ENCODE data around the gene FAM241A. TPM values are rescaled to one million over a fixed set of nuclear protein-coding genes. Genes with fewer than 3 reads are reported as not detected.

FAM241A gene
- total and polyA plus RNA-seq, 2 of the 13 experiments (the other 11 are each of a cell fraction or from before 2014, with no cell fraction given), result 0.61 to 0.69 TPM

- TF ChIP-seq USF2 (IDR thresholded peaks at IDR 0.05; ENCODE audit: low read depth, low read length), result no peak
- 0 out of 2 replicates have a peak, but pooled peaks have one; percentile 22 for TF ChIP-seq USF2 (CRISPR knock-in tag; IDR thresholded peaks at IDR 0.05; ENCODE audit: borderline replicate concordance)
- no peak for TF ChIP-seq ZNF839 (CRISPR knock-in tag; IDR thresholded peaks at IDR 0.05; ENCODE audit: borderline replicate concordance)
- no peak for TF ChIP-seq SYNCRIP (IDR thresholded peaks at IDR 0.05; ENCODE audit: insufficient read depth, low read depth, low read length)
- no peak for TF ChIP-seq ARNT (IDR thresholded peaks at IDR 0.05)
- peak; percentile 82 for TF ChIP-seq ZFY (CRISPR knock-in tag; IDR thresholded peaks at IDR 0.05)
- no peak for TF ChIP-seq PTBP1 (IDR thresholded peaks at IDR 0.05; ENCODE audit: low read depth, low read length, poor library complexity, severe bottlenecking)
- no peak for TF ChIP-seq GATAD1 (CRISPR knock-in tag; IDR thresholded peaks at IDR 0.05)
- TF ChIP-seq RELA (CRISPR knock-in tag; IDR thresholded peaks at IDR 0.05), result no peak
- TF ChIP-seq NAIF1 (CRISPR knock-in tag; IDR thresholded peaks at IDR 0.05; ENCODE audit: borderline replicate concordance), result 0 out of 2 replicates have a peak, but pooled peaks have one; percentile 31
- TF ChIP-seq ZNF776 (CRISPR knock-in tag; IDR thresholded peaks at IDR 0.05), result peak; percentile 78; the same call in 1 of the 2 replicates
- TF ChIP-seq SMAD1 (CRISPR knock-in tag; IDR thresholded peaks at IDR 0.05; ENCODE audit: borderline replicate concordance, low read depth), result peak; percentile 81; the same call in 1 of the 2 replicates
- peak; percentile 71; the same call in 1 of the 2 replicates for TF ChIP-seq KDM3A (CRISPR knock-in tag; IDR thresholded peaks at IDR 0.05; ENCODE audit: low read depth)
- peak; percentile 83 for TF ChIP-seq ZNF263 (CRISPR knock-in tag; IDR thresholded peaks at IDR 0.05)
- peak; percentile 66 for TF ChIP-seq ZNF574 (CRISPR knock-in tag; IDR thresholded peaks at IDR 0.05)
- peak; percentile 46; the same call in 1 of the 2 replicates for TF ChIP-seq PHF20 (CRISPR knock-in tag; IDR thresholded peaks at IDR 0.05)
- no peak for TF ChIP-seq FOXK1 (CRISPR knock-in tag; IDR thresholded peaks at IDR 0.05; ENCODE audit: borderline replicate concordance, low read depth)
- TF ChIP-seq BORCS8-MEF2B (CRISPR knock-in tag; IDR thresholded peaks at IDR 0.05), result peak; percentile 80; the same call in 1 of the 2 replicates
- TF ChIP-seq CREM (IDR thresholded peaks at IDR 0.05), result no peak; the same call in 1 of the 2 replicates
- no peak for TF ChIP-seq CREM (CRISPR knock-in tag; IDR thresholded peaks at IDR 0.05)
- TF ChIP-seq UBTF (CRISPR knock-in tag; IDR thresholded peaks at IDR 0.05), result peak; percentile 93
- TF ChIP-seq ZNF180 (CRISPR knock-in tag; IDR thresholded peaks at IDR 0.05; ENCODE audit: borderline replicate concordance, low read depth), result no peak
- TF ChIP-seq SMAD3 (CRISPR knock-in tag; IDR thresholded peaks at IDR 0.05), result no peak; the same call in 1 of the 2 replicates
These were observed 86.8 kb downstream of the FAM241A start, which contains the start of gene AP1AR (continued) for GRCh38 chr4:112231779-112232713.

All from HepG2 (cell line).